WTC11 (cell line): ENCODE results near the gene CEACAM4. TPM values are rescaled to one million over a fixed set of nuclear protein-coding genes. Genes with fewer than 3 reads are reported as not detected.
"Not testable (repeated sequence)": the region's sequence is repeated elsewhere in the genome, so short reads cannot be mapped to it uniquely, and the experiment has no call there.

Source experiments
- ATAC-seq: fragments of 200-7000 bp; cut with Tn5 transposase; 2 replicates; pipeline ENCODE4 v1.10.0; 2021; ENCODE audit warnings: mild to moderate bottlenecking, moderate library complexity
- CTCF ChIA-PET: fragments of 300-600 bp; sonication (Branson Sonifier 250); formaldehyde crosslinking; loops from one replicate; lab custom pipeline; 2021; ENCODE audit warnings: antibody characterized with exemption; lab: Charles Lee
- POLR2A ChIA-PET: fragments of 350-600 bp; sonication (Branson Sonifier 250); formaldehyde crosslinking; loops from one replicate; lab custom pipeline; 2021; ENCODE audit warnings: antibody characterized with exemption; lab: Charles Lee
- DNase-seq: peaks from one replicate; pipeline ENCODE4 v3.0.0; 2021; ENCODE audit warnings: low spot score
- H3K27ac Mint-ChIP-seq: 2 replicates; pipeline ENCODE4 v1.8.0; 2021; ENCODE audit warnings: mixed read lengths
- H3K27me3 Mint-ChIP-seq: 2 replicates; pipeline ENCODE4 v1.8.0; 2021; ENCODE audit warnings: low read depth, mild to moderate bottlenecking, moderate library complexity, mixed read lengths
- H3K36me3 Mint-ChIP-seq: 2 replicates; pipeline ENCODE4 v1.8.0; 2021; ENCODE audit warnings: mixed read lengths
- H3K4me1 Mint-ChIP-seq: 2 replicates; pipeline ENCODE4 v1.8.0; 2022; ENCODE audit warnings: mixed read lengths
- H3K4me3 Mint-ChIP-seq: 2 replicates; pipeline ENCODE4 v1.8.0; 2021; ENCODE audit warnings: mild to moderate bottlenecking, moderate library complexity, mixed read lengths
- H3K9me3 Mint-ChIP-seq: 2 replicates; pipeline ENCODE4 v1.8.0; 2021; ENCODE audit warnings: mixed read lengths
- AFF4 ChIP-seq: sonication (generic); formaldehyde crosslinking; IDR thresholded peaks from 2 replicates; pipeline ENCODE4 v1.8.1; 2023; ENCODE audit warnings: mild to moderate bottlenecking, missing genetic modification reagents, borderline replicate concordance
- CREM ChIP-seq: sonication (generic); formaldehyde crosslinking; IDR thresholded peaks from 2 replicates; pipeline ENCODE4 v1.8.1; 2022; ENCODE audit warnings: mild to moderate bottlenecking, missing genetic modification reagents, moderate library complexity
- ELF4 ChIP-seq: sonication (generic); formaldehyde crosslinking; IDR thresholded peaks from 2 replicates; pipeline ENCODE4 v1.8.1; 2022; ENCODE audit warnings: low read depth, mild to moderate bottlenecking, moderate library complexity, missing genetic modification reagents
- ERG ChIP-seq: fragments of 250-450 bp; sonication (Bioruptor Pico); IDR thresholded peaks from 2 replicates; pipeline ENCODE4 v1.8.0; 2021; ENCODE audit warnings: mild to moderate bottlenecking
- ETV6 ChIP-seq: sonication (generic); formaldehyde crosslinking; IDR thresholded peaks from 2 replicates; pipeline ENCODE4 v1.8.1; 2022; ENCODE audit warnings: mild to moderate bottlenecking, missing genetic modification reagents
- FOXJ3 ChIP-seq: sonication (generic); formaldehyde crosslinking; IDR thresholded peaks from 2 replicates; pipeline ENCODE4 v1.9.0; 2021; ENCODE audit warnings: missing genetic modification reagents, mild to moderate bottlenecking, borderline replicate concordance
- GTF2I ChIP-seq: fragments of 250-450 bp; sonication (Bioruptor Pico); conservative IDR thresholded peaks from 2 replicates; pipeline ENCODE4 v1.4.0; 2021; ENCODE audit warnings: mild to moderate bottlenecking
- HMGA2 ChIP-seq: fragments of 250-450 bp; sonication (Bioruptor Pico); IDR thresholded peaks from 2 replicates; pipeline ENCODE4 v1.4.0; 2021; ENCODE audit warnings: mild to moderate bottlenecking, moderate library complexity
- JAZF1 ChIP-seq: fragments of 250-450 bp; sonication (Bioruptor Pico); IDR thresholded peaks from 2 replicates; pipeline ENCODE4 v1.9.0; 2021; ENCODE audit warnings: moderate library complexity, mild to moderate bottlenecking, inconsistent platforms
- MAX ChIP-seq: sonication (generic); formaldehyde crosslinking; IDR thresholded peaks from 2 replicates; pipeline ENCODE4 v1.8.0; 2022; ENCODE audit warnings: mild to moderate bottlenecking, missing genetic modification reagents
- MLX ChIP-seq: sonication (generic); formaldehyde crosslinking; IDR thresholded peaks from 2 replicates; pipeline ENCODE4 v1.8.1; 2023; ENCODE audit warnings: mild to moderate bottlenecking, missing genetic modification reagents, moderate library complexity
- MYBL2 ChIP-seq: sonication (generic); formaldehyde crosslinking; IDR thresholded peaks from 2 replicates; pipeline ENCODE4 v1.8.1; 2023; ENCODE audit warnings: mild to moderate bottlenecking, moderate library complexity, missing genetic modification reagents
- NFATC4 ChIP-seq: fragments of 250-450 bp; sonication (Bioruptor Pico); IDR thresholded peaks from 2 replicates; pipeline ENCODE4 v1.9.0; 2021; ENCODE audit warnings: mild to moderate bottlenecking
- NFYB ChIP-seq: sonication (generic); formaldehyde crosslinking; conservative IDR thresholded peaks from 2 replicates; pipeline ENCODE4 v1.8.0; 2022; ENCODE audit warnings: low read depth, missing genetic modification reagents
- SMAD3 ChIP-seq: sonication (generic); formaldehyde crosslinking; IDR thresholded peaks from 2 replicates; pipeline ENCODE4 v1.8.0; 2022; ENCODE audit warnings: missing genetic modification reagents, mild to moderate bottlenecking, borderline replicate concordance
- ZNF121 ChIP-seq: sonication (generic); formaldehyde crosslinking; IDR thresholded peaks from 2 replicates; pipeline ENCODE4 v1.8.0; 2023; ENCODE audit warnings: missing genetic modification reagents
- ZNF219 ChIP-seq: sonication (generic); formaldehyde crosslinking; IDR thresholded peaks from 2 replicates; pipeline ENCODE4 v1.8.0; 2023; ENCODE audit warnings: missing genetic modification reagents, mild to moderate bottlenecking, borderline replicate concordance
- ZNF263 ChIP-seq: sonication (generic); formaldehyde crosslinking; IDR thresholded peaks from 2 replicates; pipeline ENCODE4 v1.8.1; 2022; ENCODE audit warnings: low read depth, mild to moderate bottlenecking, moderate library complexity, missing genetic modification reagents
- total RNA-seq: library from RNA; stranded (reverse); gene quantifications from 3 replicates; pipeline ENCODE4 v1.2.3, GENCODE V29; 2021
- TF ChIP-seq, protein P1 (sequence below): sonication (generic); formaldehyde crosslinking; IDR thresholded peaks from 2 replicates; pipeline ENCODE4 v1.8.0; 2022; ENCODE audit warnings: mild to moderate bottlenecking, missing genetic modification reagents
- TF ChIP-seq, protein P2 (sequence below): sonication (generic); formaldehyde crosslinking; IDR thresholded peaks from 2 replicates; pipeline ENCODE4 v1.8.1; 2022; ENCODE audit warnings: mild to moderate bottlenecking, missing genetic modification reagents, moderate library complexity, borderline replicate concordance
- TF ChIP-seq, protein P3 (sequence below): fragments of 200-600 bp; IDR thresholded peaks from 2 replicates; pipeline ENCODE4 v1.8.0; 2022; ENCODE audit warnings: antibody characterized with exemption

CEACAM4 gene
- total RNA-seq, 1 experiment from 2014 or later = not detected

GRCh38 chr19:41584931-41585330 is 41.9 kb downstream of the CEACAM4 start:
- ATAC-seq = no peak
- CTCF ChIA-PET = no interaction called here
- H3K27me3 Mint-ChIP-seq = peaks cover 65% of the 10 kb centered on the region
- POLR2A ChIA-PET = no interaction called here
- TF ChIP-seq FOXJ3 (CRISPR knock-in tag) = no peak
- TF ChIP-seq AFF4 (CRISPR knock-in tag) = no peak
- no peak for TF ChIP-seq ZNF121 (CRISPR knock-in tag)
- no peak for TF ChIP-seq ZNF219 (CRISPR knock-in tag)
- H3K9me3 Mint-ChIP-seq = peaks cover 60% of the 10 kb centered on the region
- H3K27ac Mint-ChIP-seq = no peak overlapping the region
- H3K4me1 Mint-ChIP-seq = no peaks in the 10 kb centered on the region
- no peak for DNase-seq
- H3K36me3 Mint-ChIP-seq = peaks cover 28% of the 10 kb centered on the region
- H3K4me3 Mint-ChIP-seq = no peak overlapping the region

DNA sequence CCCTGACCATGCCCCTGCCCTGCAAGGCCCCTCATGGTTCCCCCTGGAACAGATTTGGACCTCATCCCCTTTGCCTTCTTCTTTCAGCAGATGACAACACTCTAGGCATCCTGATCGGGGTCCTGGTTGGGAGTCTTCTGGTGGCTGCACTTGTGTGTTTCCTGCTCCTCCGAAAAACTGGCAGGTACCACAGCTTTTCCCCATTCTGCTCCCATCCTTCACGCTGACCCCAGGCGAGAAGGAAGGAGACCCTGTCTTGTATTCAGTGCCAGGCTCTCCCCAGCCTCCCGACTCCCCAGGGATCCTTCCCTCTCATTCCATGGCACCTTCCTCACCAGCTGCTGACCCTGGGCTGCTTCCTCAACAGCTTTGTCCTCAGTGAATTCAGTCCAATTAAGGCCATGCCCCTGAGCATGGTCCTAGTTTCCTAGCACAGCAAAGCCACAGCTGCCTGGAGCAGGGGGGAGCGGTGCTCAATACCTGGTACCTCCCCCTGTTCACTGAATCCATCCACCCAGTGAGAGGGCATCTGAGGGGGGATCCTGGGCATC is 42.5 kb downstream of the CEACAM4 start:
- H3K36me3 Mint-ChIP-seq = peaks cover 28% of the 10 kb centered on the region
- CTCF ChIA-PET = no interaction called here
- TF ChIP-seq, protein P1, sequence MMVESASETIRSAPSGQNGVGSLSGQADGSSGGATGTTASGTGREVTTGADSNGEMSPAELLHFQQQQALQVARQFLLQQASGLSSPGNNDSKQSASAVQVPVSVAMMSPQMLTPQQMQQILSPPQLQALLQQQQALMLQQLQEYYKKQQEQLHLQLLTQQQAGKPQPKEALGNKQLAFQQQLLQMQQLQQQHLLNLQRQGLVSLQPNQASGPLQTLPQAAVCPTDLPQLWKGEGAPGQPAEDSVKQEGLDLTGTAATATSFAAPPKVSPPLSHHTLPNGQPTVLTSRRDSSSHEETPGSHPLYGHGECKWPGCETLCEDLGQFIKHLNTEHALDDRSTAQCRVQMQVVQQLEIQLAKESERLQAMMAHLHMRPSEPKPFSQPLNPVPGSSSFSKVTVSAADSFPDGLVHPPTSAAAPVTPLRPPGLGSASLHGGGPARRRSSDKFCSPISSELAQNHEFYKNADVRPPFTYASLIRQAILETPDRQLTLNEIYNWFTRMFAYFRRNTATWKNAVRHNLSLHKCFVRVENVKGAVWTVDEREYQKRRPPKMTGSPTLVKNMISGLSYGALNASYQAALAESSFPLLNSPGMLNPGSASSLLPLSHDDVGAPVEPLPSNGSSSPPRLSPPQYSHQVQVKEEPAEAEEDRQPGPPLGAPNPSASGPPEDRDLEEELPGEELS = no peak
- TF ChIP-seq NFYB = no peak
- no peak for TF ChIP-seq JAZF1 (CRISPR knock-in tag)
- TF ChIP-seq ETV6 = no peak
- no peak for TF ChIP-seq GTF2I
- no peak for TF ChIP-seq ERG (CRISPR knock-in tag)
- no peak for TF ChIP-seq ELF4 (CRISPR knock-in tag)
- TF ChIP-seq SMAD3 (CRISPR knock-in tag) = no peak
- TF ChIP-seq, protein P2, sequence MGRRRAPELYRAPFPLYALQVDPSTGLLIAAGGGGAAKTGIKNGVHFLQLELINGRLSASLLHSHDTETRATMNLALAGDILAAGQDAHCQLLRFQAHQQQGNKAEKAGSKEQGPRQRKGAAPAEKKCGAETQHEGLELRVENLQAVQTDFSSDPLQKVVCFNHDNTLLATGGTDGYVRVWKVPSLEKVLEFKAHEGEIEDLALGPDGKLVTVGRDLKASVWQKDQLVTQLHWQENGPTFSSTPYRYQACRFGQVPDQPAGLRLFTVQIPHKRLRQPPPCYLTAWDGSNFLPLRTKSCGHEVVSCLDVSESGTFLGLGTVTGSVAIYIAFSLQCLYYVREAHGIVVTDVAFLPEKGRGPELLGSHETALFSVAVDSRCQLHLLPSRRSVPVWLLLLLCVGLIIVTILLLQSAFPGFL = no peak
- no peak for TF ChIP-seq MYBL2 (CRISPR knock-in tag)
- TF ChIP-seq, protein P3, sequence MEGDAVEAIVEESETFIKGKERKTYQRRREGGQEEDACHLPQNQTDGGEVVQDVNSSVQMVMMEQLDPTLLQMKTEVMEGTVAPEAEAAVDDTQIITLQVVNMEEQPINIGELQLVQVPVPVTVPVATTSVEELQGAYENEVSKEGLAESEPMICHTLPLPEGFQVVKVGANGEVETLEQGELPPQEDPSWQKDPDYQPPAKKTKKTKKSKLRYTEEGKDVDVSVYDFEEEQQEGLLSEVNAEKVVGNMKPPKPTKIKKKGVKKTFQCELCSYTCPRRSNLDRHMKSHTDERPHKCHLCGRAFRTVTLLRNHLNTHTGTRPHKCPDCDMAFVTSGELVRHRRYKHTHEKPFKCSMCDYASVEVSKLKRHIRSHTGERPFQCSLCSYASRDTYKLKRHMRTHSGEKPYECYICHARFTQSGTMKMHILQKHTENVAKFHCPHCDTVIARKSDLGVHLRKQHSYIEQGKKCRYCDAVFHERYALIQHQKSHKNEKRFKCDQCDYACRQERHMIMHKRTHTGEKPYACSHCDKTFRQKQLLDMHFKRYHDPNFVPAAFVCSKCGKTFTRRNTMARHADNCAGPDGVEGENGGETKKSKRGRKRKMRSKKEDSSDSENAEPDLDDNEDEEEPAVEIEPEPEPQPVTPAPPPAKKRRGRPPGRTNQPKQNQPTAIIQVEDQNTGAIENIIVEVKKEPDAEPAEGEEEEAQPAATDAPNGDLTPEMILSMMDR = no peak
- TF ChIP-seq NFATC4 (CRISPR knock-in tag) = no peak
- no peak for TF ChIP-seq HMGA2 (CRISPR knock-in tag)
- no peak for TF ChIP-seq MAX (CRISPR knock-in tag)
- TF ChIP-seq CREM (CRISPR knock-in tag) = no peak
- no peak for TF ChIP-seq ZNF263 (CRISPR knock-in tag)
- no peak for TF ChIP-seq MLX
- ATAC-seq (no peak), DNase-seq (no peak)
- peaks cover 62% of the 10 kb centered on the region for H3K27me3 Mint-ChIP-seq
- POLR2A ChIA-PET = no interaction called here
- no peak overlapping the region for H3K4me3 Mint-ChIP-seq
- peaks cover 65% of the 10 kb centered on the region for H3K9me3 Mint-ChIP-seq
- no peak overlapping the region for H3K27ac Mint-ChIP-seq
- no peaks in the 10 kb centered on the region for H3K4me1 Mint-ChIP-seq

DNA sequence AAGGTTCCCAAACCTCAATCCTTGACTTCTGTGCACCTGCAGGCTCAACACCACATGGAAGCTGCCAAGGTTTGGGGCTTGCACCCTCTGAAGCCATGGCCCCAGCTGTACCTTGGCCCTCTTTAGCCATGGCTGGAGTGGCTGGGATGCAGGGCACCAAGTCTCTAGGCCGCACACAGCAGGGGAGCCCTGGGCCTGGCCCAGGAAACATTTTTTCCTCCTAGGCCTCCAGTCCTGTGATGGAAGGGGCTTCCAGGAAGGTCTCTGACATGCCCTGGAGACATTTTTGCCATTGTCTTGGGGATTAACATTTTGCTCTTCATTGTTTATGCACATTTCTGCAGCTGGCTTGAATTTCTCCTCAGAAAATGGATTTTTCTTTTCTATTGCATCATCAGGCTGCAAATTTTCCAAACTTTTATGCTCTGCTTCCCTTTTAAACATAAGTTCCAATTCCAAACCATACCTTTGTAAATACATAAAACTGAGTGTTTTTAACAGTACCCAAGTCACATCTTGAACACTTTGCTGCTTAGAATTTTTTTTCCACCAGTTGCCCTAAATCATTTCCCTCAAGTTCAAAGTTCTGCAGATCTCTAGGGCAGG is 44.2 kb downstream of the CEACAM4 start:
- ATAC-seq, CTCF ChIA-PET, DNase-seq, H3K4me3 Mint-ChIP-seq, H3K4me1 Mint-ChIP-seq, H3K27ac Mint-ChIP-seq, POLR2A ChIA-PET: not testable (repeated sequence)
- H3K36me3 Mint-ChIP-seq = peaks cover 28% of the 10 kb centered on the region
- H3K9me3 Mint-ChIP-seq = peaks cover 70% of the 10 kb centered on the region
- peaks cover 67% of the 10 kb centered on the region for H3K27me3 Mint-ChIP-seq
